Spleen (tissue), 11 donors: ENCODE measurements around the gene RNF208. TPM values are rescaled to one million over a fixed set of nuclear protein-coding genes. Genes with fewer than 3 reads are reported as not detected.
A peak's percentile ranks its signal among the peaks of the same experiment; 100 is the strongest.

Experiments used
- DNase-seq: peaks from one replicate; pipeline ENCODE4 v3.0.0-alpha.2; 2020
- H3K27ac ChIP-seq, 8 donors: fragments of 200-600 bp; sonication (generic) in 7 of 8; 1 replicate in 4 of 8; 2 replicates in 4 of 8; pipeline versions ENCODE4 v1.5.0 to v1.8.0; 2016 to 2021; ENCODE audit warnings: inconsistent platforms in 4 of 8, mild to moderate bottlenecking in 4 of 8, moderate library complexity in 1 of 8
- H3K27me3 ChIP-seq, 7 donors: fragments of 200-600 bp; sonication (generic) in 6 of 7; replicated peaks in 1 of 7; 1 replicate in 4 of 7; 2 replicates in 3 of 7; pipeline versions ENCODE4 v1.5.0 to v1.8.0; 2016 to 2021; ENCODE audit warnings: inconsistent platforms in 3 of 7, mild to moderate bottlenecking in 1 of 7
- H3K36me3 ChIP-seq, 6 donors: fragments of 200-600 bp; sonication (generic) in 5 of 6; 1 replicate in 4 of 6; 2 replicates in 2 of 6; pipeline versions ENCODE4 v1.5.0 to v1.8.0; 2016 to 2021; ENCODE audit warnings: inconsistent platforms in 2 of 6
- H3K4me1 ChIP-seq, 6 donors: fragments of 200-600 bp; sonication (generic) in 5 of 6; 1 replicate in 3 of 6; 2 replicates in 3 of 6; pipeline versions ENCODE4 v1.5.0 to v1.8.0; 2016 to 2021; ENCODE audit warnings: inconsistent platforms in 3 of 6
- H3K4me3 ChIP-seq, 8 donors: fragments of 200-600 bp; sonication (generic) in 7 of 8; 1 replicate in 4 of 8; 2 replicates in 4 of 8; pipeline versions ENCODE4 v1.5.0 to v1.8.0; 2016 to 2021; ENCODE audit warnings: inconsistent platforms in 4 of 8, mild to moderate bottlenecking in 4 of 8, moderate library complexity in 2 of 8
- H3K9me3 ChIP-seq, 8 donors: fragments of 200-600 bp; sonication (generic) in 7 of 8; 1 replicate in 4 of 8; 2 replicates in 4 of 8; pipeline versions ENCODE4 v1.5.0 to v1.8.0; 2016 to 2021; ENCODE audit warnings: inconsistent platforms in 4 of 8
- CTCF ChIP-seq, 11 experiments: fragments of 200-600 bp in 7 of 11; fragments of 450-650 bp in 4 of 11; sonication (generic) in 4 of 11; IDR thresholded peaks in 8 of 11; conservative IDR thresholded peaks in 3 of 11; 1 replicate in 7 of 11; 2 replicates in 4 of 11; pipeline versions ENCODE4 v1.4.0 to v1.8.0; 2016 to 2021; ENCODE audit warnings: antibody characterized with exemption in 11 of 11, inconsistent platforms in 4 of 11, mild to moderate bottlenecking in 1 of 11
- POLR2A ChIP-seq, 3 donors: fragments of 450-650 bp; IDR thresholded peaks; one replicate each; pipeline ENCODE4 v1.5.1; 2017; ENCODE audit warnings: antibody characterized with exemption in 3 of 3, mild to moderate bottlenecking in 1 of 3
- POLR2AphosphoS5 ChIP-seq, 3 donors: sonication (generic); formaldehyde crosslinking; IDR thresholded peaks; one replicate each; pipeline ENCODE4 v1.5.1; 2017; ENCODE audit warnings: antibody characterized with exemption in 3 of 3
- WGBS, 5 donors: extraction: QIAGEN DNeasy Blood & Tissue Kit in 3 of 5; methylation state at CpG; one replicate each; pipeline versions ENCODE4 v1.1.5 to v1.1.7; 2013 to 2018; 5-methylcytosine and 5-hydroxymethylcytosine counted together
- intact Hi-C: fragments of 100-400 bp; cut with DNase I; formaldehyde crosslinking; loops from one replicate; pipeline ENCODE4 v1.15.0; 2023; ENCODE audit warnings: low total_unique reads
- polyA plus RNA-seq, 3 donors: library from polyadenylated mRNA; stranded (reverse); fragments of 200-250 nt; gene quantifications; one replicate each; pipeline ENCODE4 v1.2.1, GENCODE V29; 2013
- total RNA-seq, 7 donors: library from RNA; depleted of rRNA in 3 of 7; stranded (reverse); fragments of >200 nt in 3 of 7; fragmentation: NEBNext Ultra II Directional in 4 of 7; extraction: Animal tissue kit (Norgen Biotek cat#: 25700) in 4 of 7; gene quantifications; one replicate each; pipeline versions ENCODE4 v1.1.0 to v1.2.1, GENCODE V29; 2016 to 2021
- donor health status: healthy with polysubstance abuse.
- donor health status: DM: no; HTN: no; CAD: no; lungs with moderate emphysema.
- donor health status: DM: no; HTN: no; CAD: no.
- donor health status: Bipolar disorder and iron deficiency.
- donor health status: healthy.
- donor health status: DM: no; HTN: no; CAD: no.
- donor health status: DM: yes; HTN: yes; CAD: no.

The RNF208 gene
- total and polyA plus RNA-seq, 10 donors: 1.2 to 6.2 (median 2.7) TPM

- H3K36me3 ChIP-seq: peaks cover 0 to 96% (median 47%) of the 10 kb centered on the region in 6 donors
- no peak for TF ChIP-seq POLR2A (IDR thresholded peaks at IDR 0.05)
- no peak for TF ChIP-seq CTCF (IDR thresholded peaks at IDR 0.05 in 8 of 11, conservative IDR thresholded peaks at IDR 0.05 in 3 of 11)
- TF ChIP-seq POLR2AphosphoS5 (IDR thresholded peaks at IDR 0.05): peak; percentile 47 to 72 (median 66)
- 41 to 66% (median 62%) methylated on average over 17 of the region's 17 CpGs for WGBS, 5 donors
- H3K27me3 ChIP-seq: no peaks in the 10 kb centered on the region
- H3K4me3 ChIP-seq: peak overlapping the region in 5 of 8 donors; percentile 17 to 70 (median 24)
- intact Hi-C loops: no loop called here
- peaks cover 12 to 79% (median 36%) of the 10 kb centered on the region in 6 donors for H3K4me1 ChIP-seq
- H3K9me3 ChIP-seq: no peaks in the 10 kb centered on the region
- peak overlapping the region in 6 of 8 donors; percentile 10 to 82 (median 70) for H3K27ac ChIP-seq
- DNase-seq: peak; percentile 76
Measured at GRCh38 chr9:137269231-137269772, 47.3 kb upstream of the RNF208 start.

DNA sequence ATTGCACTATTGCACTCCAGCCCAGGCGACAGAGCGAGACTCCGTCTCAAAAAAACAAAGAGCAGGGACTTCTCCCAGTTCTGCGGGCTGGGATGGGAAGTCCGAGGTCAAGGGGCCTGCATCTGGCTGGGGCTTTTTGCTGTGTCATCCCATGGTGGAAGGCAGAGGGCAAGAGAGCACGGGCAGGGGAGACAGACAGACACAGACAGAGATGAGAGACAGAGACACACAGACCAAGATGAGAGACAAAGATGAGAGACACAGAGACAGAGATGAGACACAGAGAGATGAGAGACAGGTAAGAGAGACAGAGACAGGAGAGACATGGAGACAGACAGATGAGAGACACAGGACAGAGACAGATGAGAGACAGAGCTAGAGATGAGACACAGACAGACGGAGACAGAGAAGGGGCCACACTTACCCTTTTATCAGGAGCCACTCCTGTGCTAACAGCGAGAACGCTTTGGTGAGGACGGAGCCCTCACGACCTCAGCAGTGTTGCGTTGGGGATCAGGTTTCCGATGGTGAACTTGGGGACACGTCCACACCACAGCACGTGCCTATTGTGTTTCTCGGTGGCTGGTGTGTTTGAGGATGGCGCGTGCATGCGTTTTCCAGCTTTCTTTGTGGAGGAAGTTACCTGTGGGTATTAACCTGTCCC, 46.6 kb upstream of the RNF208 start:
- H3K27me3 ChIP-seq: no peaks in the 10 kb centered on the region
- peak overlapping the region in 5 of 8 donors; percentile 17 to 70 (median 24) for H3K4me3 ChIP-seq
- intact Hi-C loops: no loop called here
- no peaks in the 10 kb centered on the region for H3K9me3 ChIP-seq
- peaks cover 0 to 98% (median 54%) of the 10 kb centered on the region in 6 donors for H3K36me3 ChIP-seq
- 60 to 75% (median 70%) methylated on average over 19 of the region's 19 CpGs for WGBS, 5 donors
- H3K27ac ChIP-seq: peak overlapping the region in 7 of 8 donors; percentile 3 to 82 (median 70)
- H3K4me1 ChIP-seq: peaks cover 12 to 73% (median 36%) of the 10 kb centered on the region in 6 donors
- TF ChIP-seq CTCF (IDR thresholded peaks at IDR 0.05 in 8 of 11, conservative IDR thresholded peaks at IDR 0.05 in 3 of 11) (peak in 1 of 11 experiments; percentile 4), POLR2AphosphoS5 (IDR thresholded peaks at IDR 0.05) (peak in 1 of 3 donors; percentile 10), POLR2A (IDR thresholded peaks at IDR 0.05) (no peak)
- no peak for DNase-seq

DNA sequence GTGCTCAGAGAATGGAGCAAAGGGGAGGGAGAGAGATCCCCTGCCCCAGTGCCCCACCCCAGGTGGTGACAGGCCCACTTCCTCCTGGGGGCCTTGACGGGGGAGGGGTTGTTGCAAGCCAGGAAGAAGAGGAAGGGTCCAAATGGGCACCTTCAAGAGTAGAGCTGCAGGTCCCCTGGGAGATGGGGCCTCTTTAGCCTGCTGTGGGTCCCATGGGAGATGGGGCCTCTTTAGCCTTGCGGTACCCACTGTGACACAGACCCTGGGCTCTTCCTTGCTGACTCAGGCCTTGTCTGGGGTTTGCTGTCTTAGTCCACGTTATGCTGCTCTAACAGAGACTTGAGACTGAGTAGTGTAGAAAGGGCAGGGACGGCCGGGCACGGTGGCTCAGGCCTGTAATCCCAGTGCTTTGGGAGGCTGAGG, 45.9 kb upstream of the RNF208 start:
- Histone ChIP-seq H3K36me3 (peaks cover 0 to 98% (median 52%) of the 10 kb centered on the region in 6 donors), H3K27ac (peak overlapping the region in 6 of 8 donors; percentile 3 to 82 (median 70)), H3K9me3 (no peaks in the 10 kb centered on the region), H3K27me3 (no peaks in the 10 kb centered on the region), H3K4me3 (peak overlapping the region in 2 of 8 donors; percentile 41 to 70), H3K4me1 (peaks cover 12 to 69% (median 36%) of the 10 kb centered on the region in 6 donors)
- intact Hi-C loops: no loop called here
- 62 to 68% (median 66%) methylated on average over 5 to 6 of the region's 6 CpGs for WGBS, 5 donors
- peak; percentile 73 for DNase-seq
- no peak for TF ChIP-seq POLR2A (IDR thresholded peaks at IDR 0.05)
- TF ChIP-seq POLR2AphosphoS5 (IDR thresholded peaks at IDR 0.05): peak in 1 of 3 donors; percentile 25
- no peak for TF ChIP-seq CTCF (IDR thresholded peaks at IDR 0.05 in 8 of 11, conservative IDR thresholded peaks at IDR 0.05 in 3 of 11)
